ENCODE results near the gene ZNF552. TPM values are rescaled to one million over a fixed set of nuclear protein-coding genes. Genes with fewer than 3 reads are reported as not detected.
"Not testable (repeated sequence)": the region's sequence is repeated elsewhere in the genome, so short reads cannot be mapped to it uniquely, and the experiment has no call there.

Gene ZNF552
- total RNA-seq, 1 experiment from 2014 or later, result 9.2 TPM

GRCh38 chr19:57821095-57821494 lies 6.4 kb upstream of the ZNF552 start:
- H2BK20ac ChIP-seq (ENCODE audit: low read depth, low read length, poor library complexity, severe bottlenecking); H3K4ac ChIP-seq (ENCODE audit: low read depth, low read length); H3K4me1 ChIP-seq (ENCODE audit: insufficient read depth, low read length); H4K91ac ChIP-seq (ENCODE audit: insufficient read length, low read depth, low read length); H2BK5ac ChIP-seq (ENCODE audit: insufficient read length, low read length); H3K27ac Mint-ChIP-seq; H3K9ac ChIP-seq (ENCODE audit: extremely low read depth, insufficient read length, low read length); H3K23ac ChIP-seq (ENCODE audit: insufficient read length, low read depth, low read length); H3K27ac ChIP-seq (ENCODE audit: insufficient read length, low read depth, low read length); H3K9me3 Mint-ChIP-seq; H2BK15ac ChIP-seq (ENCODE audit: low read depth, low read length); H3K23me2 ChIP-seq (ENCODE audit: insufficient read length, low read depth, low read length, poor library complexity, severe bottlenecking); H2AFZ ChIP-seq (ENCODE audit: low read length); H4K20me1 ChIP-seq (ENCODE audit: control insufficient read depth, insufficient read depth, insufficient read length); H3K27me3 Mint-ChIP-seq (ENCODE audit: low read depth); H3K14ac ChIP-seq (ENCODE audit: insufficient read depth, low read length); H3T11ph ChIP-seq (ENCODE audit: low read length); H4K5ac ChIP-seq (ENCODE audit: insufficient read length, low read depth, low read length); H3K79me1 ChIP-seq (ENCODE audit: insufficient read depth, low read depth, low read length, poor library complexity, severe bottlenecking); H2BK12ac ChIP-seq (ENCODE audit: insufficient read length, low read depth, low read length); H3K9me3 ChIP-seq (ENCODE audit: control insufficient read depth, low read depth, low read length); H4K8ac ChIP-seq (replicated peaks; ENCODE audit: insufficient read length, low read depth, low read length); H2AK5ac ChIP-seq (ENCODE audit: insufficient read length, low read length); DNase-seq; H3K18ac ChIP-seq (ENCODE audit: insufficient read length, low read depth, low read length); H2BK120ac ChIP-seq (ENCODE audit: low read depth, low read length, poor library complexity, severe bottlenecking); H3K56ac ChIP-seq (ENCODE audit: insufficient read length, low read depth, low read length); H3K27me3 ChIP-seq (ENCODE audit: insufficient read depth, low read length): not testable (repeated sequence)
- Mint-ChIP-seq H3K4me1 (peaks cover 44 to 45% of the 10 kb centered on the region in 2 experiments), H3K36me3 (ENCODE audit: insufficient read depth in 1 of 3, low read depth in 3 of 3) (peaks cover 7 to 54% (median 40%) of the 10 kb centered on the region in 3 experiments), H3K4me3 (peak overlapping the region; percentile 96 to 98)
- peaks cover 38% of the 10 kb centered on the region for H3K79me2 ChIP-seq (ENCODE audit: insufficient read depth, low read length)
- H3K4me2 ChIP-seq (ENCODE audit: insufficient read depth, insufficient read length, low read length), result peak overlapping the region; percentile 99
- no CpG with 5 or more reads among the region's 3 CpGs for WGBS (ENCODE audit: extremely low coverage, insufficient read length, low lambda C conversion rate)

Measured in H9 (cell line).